Mesendoderm (in vitro differentiated cells): ENCODE results near the gene DUOX2.
A peak's percentile ranks its signal among the peaks of the same experiment; 100 is the strongest.
"Not testable (repeated sequence)": the region's sequence is repeated elsewhere in the genome, so short reads cannot be mapped to it uniquely, and the experiment has no call there.

ENCODE experiments used
- DNase-seq: peaks from one replicate; pipeline ENCODE4 v3.0.0; 2013
- H2AK5ac ChIP-seq: 2 replicates; pipeline ENCODE4 v1.6.1; 2013; ENCODE audit warnings: low read length, inconsistent platforms
- H2BK120ac ChIP-seq: 2 replicates; pipeline ENCODE4 v1.6.1; 2013; ENCODE audit warnings: low read depth, mild to moderate bottlenecking, low read length, moderate library complexity, mixed read lengths
- H2BK15ac ChIP-seq: replicated peaks from 2 replicates; pipeline ENCODE4 v1.6.1; 2013; ENCODE audit warnings: low read depth, mild to moderate bottlenecking, moderate library complexity
- H2BK5ac ChIP-seq: 2 replicates; pipeline ENCODE4 v1.6.1; 2013; ENCODE audit warnings: low read length, inconsistent platforms
- H3K18ac ChIP-seq: 2 replicates; pipeline ENCODE4 v1.6.1; 2013; ENCODE audit warnings: mild to moderate bottlenecking, low read length, mixed read lengths
- H3K23ac ChIP-seq: one replicate; pipeline ENCODE4 v1.6.1; 2013; ENCODE audit warnings: low read length
- H3K27ac ChIP-seq: 2 replicates; pipeline ENCODE4 v1.5.1; 2013; ENCODE audit warnings: low read depth, mild to moderate bottlenecking, inconsistent platforms, low read length, moderate library complexity
- H3K27me3 ChIP-seq: 2 replicates; pipeline ENCODE4 v1.6.1; 2013; ENCODE audit warnings: low read length, control low read depth, mild to moderate bottlenecking, inconsistent platforms; ENCODE audit not compliant: insufficient read depth, poor library complexity
- H3K36me3 ChIP-seq: 2 replicates; pipeline ENCODE4 v1.6.1; 2013; ENCODE audit warnings: low read length, inconsistent platforms; ENCODE audit not compliant: control insufficient read depth, insufficient read depth
- H3K4ac ChIP-seq: one replicate; pipeline ENCODE4 v1.6.1; 2013; ENCODE audit warnings: low read depth, mild to moderate bottlenecking, low read length, moderate library complexity
- H3K4me1 ChIP-seq: 2 replicates; pipeline ENCODE4 v1.6.1; 2013; ENCODE audit warnings: low read depth, low read length, inconsistent platforms; ENCODE audit not compliant: control insufficient read depth
- H3K4me2 ChIP-seq: 2 replicates; pipeline ENCODE4 v1.6.1; 2013; ENCODE audit warnings: low read length
- H3K4me3 ChIP-seq: 2 replicates; pipeline ENCODE4 v1.5.1; 2013; ENCODE audit warnings: mild to moderate bottlenecking, low read length
- H3K56ac ChIP-seq: one replicate; pipeline ENCODE4 v1.6.1; 2013; ENCODE audit warnings: low read length
- H3K79me1 ChIP-seq: 2 replicates; pipeline ENCODE4 v1.6.1; 2013; ENCODE audit warnings: low read length, inconsistent platforms
- H3K79me2 ChIP-seq: 2 replicates; pipeline ENCODE4 v1.6.1; 2013; ENCODE audit warnings: mild to moderate bottlenecking, low read length; ENCODE audit not compliant: control insufficient read depth, insufficient read depth
- H3K9ac ChIP-seq: 2 replicates; pipeline ENCODE4 v1.6.1; 2013; ENCODE audit warnings: low read length, inconsistent platforms
- H4K5ac ChIP-seq: one replicate; pipeline ENCODE4 v1.6.1; 2013; ENCODE audit warnings: low read length
- H4K8ac ChIP-seq: one replicate; pipeline ENCODE4 v1.6.1; 2013; ENCODE audit warnings: low read depth, mild to moderate bottlenecking, control low read depth, low read length, moderate library complexity
- WGBS: extraction: QIAGEN DNeasy Blood & Tissue Kit; methylation state at CpG from one replicate; pipeline ENCODE4 v1.1.7; 2013; ENCODE audit warnings: low lambda C conversion rate, missing lambda C conversion rate; ENCODE audit not compliant: insufficient coverage; ENCODE audit errors: extremely low coverage; 5-methylcytosine and 5-hydroxymethylcytosine counted together

The DUOX2 gene

DNA sequence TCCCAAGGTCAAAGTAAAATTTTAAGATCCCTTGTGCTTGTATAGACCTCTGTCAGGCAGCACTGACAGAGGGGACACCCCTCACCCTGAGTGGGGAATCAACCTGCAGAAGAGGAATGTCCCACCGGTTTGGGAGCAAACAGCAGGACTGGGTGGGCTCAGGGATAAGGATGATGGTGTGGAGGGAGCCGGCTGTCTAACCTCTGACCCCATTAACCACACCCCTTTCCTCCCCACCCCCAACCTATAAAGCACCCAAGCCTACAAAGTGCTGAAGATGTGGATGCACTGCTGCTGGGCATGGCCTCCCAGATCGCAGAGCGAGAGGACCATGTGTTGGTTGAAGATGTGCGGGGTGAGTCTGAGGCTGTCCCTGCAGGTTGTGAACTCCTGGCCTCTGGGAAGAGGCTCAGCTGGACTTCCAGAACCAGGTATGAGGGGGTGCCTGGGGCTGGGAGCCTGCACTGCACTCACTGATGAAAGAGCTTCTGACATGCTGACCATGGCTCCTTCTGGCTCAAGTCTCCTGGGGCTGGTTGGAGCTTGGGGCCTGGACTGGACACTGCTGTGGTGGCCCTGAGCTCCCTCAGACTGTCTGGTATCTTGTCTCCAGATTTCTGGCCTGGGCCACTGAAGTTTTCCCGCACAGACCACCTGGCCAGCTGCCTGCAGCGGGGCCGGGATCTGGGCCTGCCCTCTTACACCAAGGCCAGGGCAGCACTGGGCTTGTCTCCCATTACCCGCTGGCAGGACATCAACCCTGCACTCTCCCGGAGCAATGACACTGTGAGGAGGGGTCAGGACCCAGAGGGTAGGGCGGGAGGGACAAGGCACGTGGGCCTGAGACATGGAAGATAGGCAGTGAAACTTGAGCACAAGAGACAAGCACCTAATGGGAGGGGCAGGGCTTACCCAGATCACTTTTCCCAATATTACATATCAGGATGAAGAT is 25.1 kb upstream of the DUOX2 start:
- Histone ChIP-seq H3K27me3 (peaks cover 13% of the 10 kb centered on the region), H4K8ac (no peak overlapping the region), H2BK120ac (no peak overlapping the region), H3K27ac (no peak overlapping the region), H3K4me1 (no peaks in the 10 kb centered on the region), H3K79me1 (no peaks in the 10 kb centered on the region), H3K18ac (no peak overlapping the region), H3K36me3 (no peaks in the 10 kb centered on the region), H3K4me3 (no peak overlapping the region), H3K4me2 (no peak overlapping the region), H3K9ac (no peak overlapping the region), H2BK15ac (no peak overlapping the region), H3K4ac (no peak overlapping the region), H3K23ac (no peak overlapping the region), H3K56ac (no peak overlapping the region), H2BK5ac (no peak overlapping the region), H2AK5ac (no peak overlapping the region), H4K5ac (no peak overlapping the region), H3K79me2 (no peaks in the 10 kb centered on the region)
- WGBS, result no CpG with 5 or more reads among the region's 12 CpGs
- no peak for DNase-seq

DNA sequence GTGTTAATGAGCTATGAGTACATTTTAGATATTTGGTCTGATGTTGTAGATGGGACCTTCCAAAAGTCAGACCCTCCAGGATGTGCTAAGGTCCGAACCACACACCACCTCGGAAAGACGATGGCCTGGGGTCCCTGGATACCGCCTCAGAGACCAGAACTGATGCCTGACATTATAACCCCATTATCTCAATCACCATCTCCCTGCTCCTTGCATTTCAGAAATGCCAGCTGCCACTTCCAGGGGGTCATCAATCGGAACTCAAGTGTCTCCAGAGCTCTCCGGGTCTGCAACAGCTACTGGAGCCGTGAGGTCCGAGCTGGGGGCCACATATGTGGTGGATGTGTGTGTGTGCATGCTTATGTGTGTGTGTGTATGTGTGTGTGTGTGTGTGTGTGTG is 23.7 kb upstream of the DUOX2 start:
- H3K36me3 ChIP-seq, result no peaks in the 10 kb centered on the region
- no peak for DNase-seq
- no peak overlapping the region for H3K56ac ChIP-seq
- no peak overlapping the region for H3K23ac ChIP-seq
- H4K8ac ChIP-seq, result no peak overlapping the region
- peaks cover 24% of the 10 kb centered on the region for H3K27me3 ChIP-seq
- no peaks in the 10 kb centered on the region for H3K79me2 ChIP-seq
- H2BK15ac ChIP-seq, result no peak overlapping the region
- H3K4me3 ChIP-seq, result no peak overlapping the region
- WGBS, result no CpG with 5 or more reads among the region's 8 CpGs
- H2BK5ac ChIP-seq, result no peak overlapping the region
- no peak overlapping the region for H3K27ac ChIP-seq
- no peak overlapping the region for H4K5ac ChIP-seq
- no peak overlapping the region for H3K18ac ChIP-seq
- no peak overlapping the region for H3K9ac ChIP-seq
- H3K4ac ChIP-seq, result no peak overlapping the region
- no peaks in the 10 kb centered on the region for H3K4me1 ChIP-seq
- H2BK120ac ChIP-seq, result no peak overlapping the region
- no peak overlapping the region for H2AK5ac ChIP-seq
- no peaks in the 10 kb centered on the region for H3K79me1 ChIP-seq
- no peak overlapping the region for H3K4me2 ChIP-seq

DNA sequence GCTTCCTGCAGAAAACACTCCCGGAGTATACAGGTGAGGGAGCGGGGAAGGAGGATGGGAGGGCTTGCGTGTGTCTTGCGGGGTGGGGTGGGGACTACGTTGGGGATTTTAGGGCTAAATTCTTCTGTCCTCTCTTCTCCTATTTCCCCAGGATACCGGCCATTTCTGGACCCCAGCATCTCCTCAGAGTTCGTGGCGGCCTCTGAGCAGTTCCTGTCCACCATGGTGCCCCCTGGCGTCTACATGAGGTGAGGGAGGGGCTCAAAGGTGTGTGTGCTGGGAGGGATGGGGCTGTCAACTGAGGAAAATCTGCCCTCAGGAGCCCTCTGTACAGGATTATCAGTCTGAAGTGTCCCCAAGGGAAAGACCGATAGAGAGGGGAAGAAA is 22.4 kb upstream of the DUOX2 start:
- Histone ChIP-seq H3K4me3 (no peak overlapping the region), H4K8ac (no peak overlapping the region), H3K27me3 (peaks cover 36% of the 10 kb centered on the region), H3K36me3 (no peaks in the 10 kb centered on the region), H3K4ac (no peak overlapping the region), H2AK5ac (no peak overlapping the region), H3K23ac (no peak overlapping the region), H2BK15ac (no peak overlapping the region), H2BK120ac (no peak overlapping the region), H3K4me2 (no peak overlapping the region), H3K4me1 (no peaks in the 10 kb centered on the region), H3K56ac (no peak overlapping the region), H3K18ac (no peak overlapping the region), H4K5ac (no peak overlapping the region), H3K9ac (no peak overlapping the region), H3K27ac (no peak overlapping the region), H3K79me1 (no peaks in the 10 kb centered on the region), H2BK5ac (no peak overlapping the region), H3K79me2 (no peaks in the 10 kb centered on the region)
- peak; percentile 59 for DNase-seq
- WGBS, result no CpG with 5 or more reads among the region's 10 CpGs

DNA sequence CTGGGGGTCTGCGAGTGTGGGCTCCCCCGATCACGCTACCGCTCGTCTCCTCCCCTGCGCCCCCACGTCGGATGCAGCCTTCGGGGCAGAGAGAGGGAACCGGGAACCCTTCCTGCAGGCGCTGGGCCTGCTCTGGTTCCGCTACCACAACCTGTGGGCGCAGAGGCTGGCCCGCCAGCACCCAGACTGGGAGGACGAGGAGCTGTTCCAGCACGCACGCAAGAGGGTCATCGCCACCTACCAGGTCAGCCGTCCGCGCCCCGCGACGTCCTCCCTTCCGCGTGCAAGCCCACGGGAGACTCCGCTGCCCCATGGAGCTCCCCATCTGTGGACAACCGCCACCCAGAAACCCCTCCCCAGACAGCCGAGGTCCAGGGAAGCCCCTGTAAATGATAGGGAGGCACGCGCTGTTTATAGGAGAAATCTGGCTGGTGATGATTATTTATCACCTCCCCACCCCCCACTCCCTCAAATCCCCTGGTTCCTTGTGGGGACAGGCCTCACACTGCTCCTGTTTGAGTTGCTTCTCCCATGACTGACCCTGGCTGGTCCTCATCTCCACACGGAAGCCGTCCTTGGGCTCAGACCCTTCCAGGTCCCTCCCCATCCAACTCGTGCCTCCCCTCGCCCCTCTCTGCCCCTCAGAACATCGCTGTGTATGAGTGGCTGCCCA is 21.9 kb upstream of the DUOX2 start:
- not testable (repeated sequence) for H4K8ac ChIP-seq, H3K36me3 ChIP-seq, H3K23ac ChIP-seq, H3K4ac ChIP-seq, H4K5ac ChIP-seq, H3K4me3 ChIP-seq, H3K27ac ChIP-seq, H3K79me2 ChIP-seq, H3K56ac ChIP-seq, H3K4me1 ChIP-seq, H2BK5ac ChIP-seq, H2AK5ac ChIP-seq, H3K4me2 ChIP-seq, H3K18ac ChIP-seq, H2BK15ac ChIP-seq, H3K9ac ChIP-seq, H2BK120ac ChIP-seq, H3K79me1 ChIP-seq, DNase-seq
- WGBS, result no CpG with 5 or more reads among the region's 37 CpGs
- peaks cover 39% of the 10 kb centered on the region for H3K27me3 ChIP-seq

DNA sequence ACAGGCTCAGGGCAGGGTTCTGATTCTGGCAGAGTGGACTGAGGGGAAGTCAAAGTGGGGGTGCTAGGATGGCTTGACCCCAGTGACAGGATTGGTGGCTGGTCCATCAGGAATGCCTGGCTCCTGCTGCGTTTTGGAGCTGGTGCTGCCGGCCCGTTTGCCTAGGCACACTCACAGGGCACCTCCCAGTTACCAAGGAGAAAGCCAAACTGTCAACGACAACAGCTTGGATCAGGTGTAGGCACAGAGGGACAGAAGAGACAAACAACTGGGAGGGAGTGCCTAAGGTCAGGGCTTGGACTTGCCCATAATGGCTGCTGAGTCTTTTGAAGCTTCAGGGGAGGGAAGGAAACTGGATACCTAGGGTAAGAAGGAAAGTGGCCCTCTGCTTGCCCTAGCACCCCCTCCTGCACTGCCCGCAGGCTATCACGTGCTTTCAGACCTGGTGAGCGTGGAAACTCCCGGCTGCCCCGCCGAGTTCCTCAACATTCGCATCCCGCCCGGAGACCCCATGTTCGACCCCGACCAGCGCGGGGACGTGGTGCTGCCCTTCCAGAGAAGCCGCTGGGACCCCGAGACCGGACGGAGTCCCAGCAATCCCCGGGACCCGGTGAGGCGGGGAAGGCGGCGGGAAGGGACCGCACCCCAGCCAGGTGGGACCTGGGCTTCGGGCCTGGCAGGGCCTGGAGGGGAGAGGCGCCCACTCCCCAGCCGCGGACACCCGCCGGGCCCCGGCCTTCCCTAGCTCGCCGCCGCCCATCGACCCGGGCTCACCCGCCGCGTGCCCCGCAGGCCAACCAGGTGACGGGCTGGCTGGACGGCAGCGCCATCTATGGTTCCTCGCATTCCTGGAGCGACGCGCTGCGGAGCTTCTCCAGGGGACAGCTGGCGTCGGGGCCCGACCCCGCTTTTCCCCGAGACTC is 21.0 kb upstream of the DUOX2 start:
- Histone ChIP-seq H3K56ac (no peak overlapping the region), H2BK5ac (no peak overlapping the region), H3K9ac (no peak overlapping the region), H2AK5ac (no peak overlapping the region), H4K5ac (no peak overlapping the region), H3K4ac (no peak overlapping the region), H2BK120ac (no peak overlapping the region), H3K79me2 (no peaks in the 10 kb centered on the region), H3K18ac (no peak overlapping the region), H3K36me3 (no peaks in the 10 kb centered on the region), H3K4me2 (peak overlapping the region; percentile 13), H3K4me3 (no peak overlapping the region), H3K79me1 (no peaks in the 10 kb centered on the region), H3K27me3 (peaks cover 46% of the 10 kb centered on the region), H3K23ac (no peak overlapping the region), H3K4me1 (no peaks in the 10 kb centered on the region), H3K27ac (no peak overlapping the region), H4K8ac (no peak overlapping the region), H2BK15ac (no peak overlapping the region)
- no CpG with 5 or more reads among the region's 57 CpGs for WGBS
- DNase-seq, result peak; percentile 45
